ENCODE measurements around the gene TDRKH.

DNA sequence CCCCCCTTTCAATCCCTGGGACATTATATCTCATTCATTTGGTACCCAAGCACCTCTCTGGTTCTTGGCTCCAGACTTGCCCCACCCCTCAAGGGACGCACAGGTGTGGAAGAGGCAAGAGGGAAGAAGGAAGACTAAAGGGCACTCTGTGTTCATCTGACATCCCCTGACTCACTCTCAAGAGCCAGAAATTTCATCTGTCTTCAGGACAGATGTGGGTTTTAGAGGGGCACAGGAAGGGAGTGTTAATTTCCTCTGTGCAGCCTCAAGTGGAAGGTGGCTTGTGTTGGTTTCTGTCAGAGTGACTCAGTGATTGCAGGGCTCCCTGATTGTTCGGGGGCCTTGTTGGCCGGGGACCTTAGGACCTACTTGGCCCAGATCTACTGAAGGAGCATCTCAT, 46.9 kb upstream of the TDRKH start:
- TF ChIP-seq, protein P1, sequence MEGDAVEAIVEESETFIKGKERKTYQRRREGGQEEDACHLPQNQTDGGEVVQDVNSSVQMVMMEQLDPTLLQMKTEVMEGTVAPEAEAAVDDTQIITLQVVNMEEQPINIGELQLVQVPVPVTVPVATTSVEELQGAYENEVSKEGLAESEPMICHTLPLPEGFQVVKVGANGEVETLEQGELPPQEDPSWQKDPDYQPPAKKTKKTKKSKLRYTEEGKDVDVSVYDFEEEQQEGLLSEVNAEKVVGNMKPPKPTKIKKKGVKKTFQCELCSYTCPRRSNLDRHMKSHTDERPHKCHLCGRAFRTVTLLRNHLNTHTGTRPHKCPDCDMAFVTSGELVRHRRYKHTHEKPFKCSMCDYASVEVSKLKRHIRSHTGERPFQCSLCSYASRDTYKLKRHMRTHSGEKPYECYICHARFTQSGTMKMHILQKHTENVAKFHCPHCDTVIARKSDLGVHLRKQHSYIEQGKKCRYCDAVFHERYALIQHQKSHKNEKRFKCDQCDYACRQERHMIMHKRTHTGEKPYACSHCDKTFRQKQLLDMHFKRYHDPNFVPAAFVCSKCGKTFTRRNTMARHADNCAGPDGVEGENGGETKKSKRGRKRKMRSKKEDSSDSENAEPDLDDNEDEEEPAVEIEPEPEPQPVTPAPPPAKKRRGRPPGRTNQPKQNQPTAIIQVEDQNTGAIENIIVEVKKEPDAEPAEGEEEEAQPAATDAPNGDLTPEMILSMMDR (IDR thresholded peaks at IDR 0.05) = no peak
- no peak for TF ChIP-seq POLR2A (IDR thresholded peaks at IDR 0.05)
- TF ChIP-seq POLR2AphosphoS5 (IDR thresholded peaks at IDR 0.05) = no peak
- no peak for TF ChIP-seq EP300 (IDR thresholded peaks at IDR 0.05)
